ENCODE measurements around the gene PIGK. TPM values are rescaled to one million over a fixed set of nuclear protein-coding genes. Genes with fewer than 3 reads are reported as not detected.

PIGK gene
- total RNA-seq, 1 experiment from 2014 or later: 21.5 TPM

- Histone ChIP-seq H2AFZ (no peak overlapping the region), H3K27ac (no peak overlapping the region), H3K27me3 (ENCODE audit: insufficient read depth, low read depth) (no peaks in the 10 kb centered on the region), H3K4me3 (no peak overlapping the region), H3K9me3 (ENCODE audit: insufficient read depth, low read depth) (peaks cover 3% of the 10 kb centered on the region; the same call in 1 of the 2 replicates), H3K36me3 (ENCODE audit: low read depth) (no peaks in the 10 kb centered on the region), H3F3A (ENCODE audit: insufficient read depth, low read depth) (no peaks in the 10 kb centered on the region), H3K79me2 (ENCODE audit: low read depth) (no peaks in the 10 kb centered on the region), H3K4me2 (no peak overlapping the region), H3K4me1 (replicated peaks; ENCODE audit: insufficient read depth) (no peaks in the 10 kb centered on the region), H3K9me2 (ENCODE audit: insufficient read depth) (no peaks in the 10 kb centered on the region), H4K20me1 (ENCODE audit: insufficient read depth) (no peaks in the 10 kb centered on the region)
- ChIA-PET POLR2A (ENCODE audit: unreplicated experiment) (interaction anchor here (0.6 kb wide), 2 partner anchors 26 to 1121 kb away, joined by 3 read pairs; no protein-coding TSS in a partner anchor), CTCF (no interaction called here)
- intact Hi-C loops (cut with micrococcal nuclease; ENCODE audit: unreplicated experiment): no loop called here
- no TSS peak for BruUV-seq (replicated peaks)
- no peak for TF ChIP-seq EZH2 (IDR thresholded peaks at IDR 0.05; ENCODE audit: low read depth)
- no peak for TF ChIP-seq CTCF (conservative IDR thresholded peaks at IDR 0.05)
- no peak for DNase-seq
These were observed 162.7 kb downstream of the PIGK start for GRCh38 chr1:77056525-77056924.

- no peaks in the 10 kb centered on the region for H3K79me2 ChIP-seq (ENCODE audit: low read depth)
- no peak overlapping the region for H3K27ac ChIP-seq
- no peaks in the 10 kb centered on the region for H3K9me2 ChIP-seq (ENCODE audit: insufficient read depth)
- no peak overlapping the region for H3K4me3 ChIP-seq
- H3K9me3 ChIP-seq (ENCODE audit: insufficient read depth, low read depth): no peaks in the 10 kb centered on the region
- intact Hi-C loops (cut with micrococcal nuclease; ENCODE audit: unreplicated experiment): no loop called here
- H3K36me3 ChIP-seq (ENCODE audit: low read depth): no peaks in the 10 kb centered on the region
- CTCF ChIA-PET: no interaction called here
- DNase-seq: no peak
- no peaks in the 10 kb centered on the region for H3F3A ChIP-seq (ENCODE audit: insufficient read depth, low read depth)
- H3K4me1 ChIP-seq (replicated peaks; ENCODE audit: insufficient read depth): peaks cover 7% of the 10 kb centered on the region; the same call in 1 of the 2 replicates
- H2AFZ ChIP-seq: no peak overlapping the region
- no peaks in the 10 kb centered on the region for H3K27me3 ChIP-seq (ENCODE audit: insufficient read depth, low read depth)
- no peak for TF ChIP-seq CTCF (conservative IDR thresholded peaks at IDR 0.05)
- BruUV-seq (replicated peaks): no TSS peak
- no peak overlapping the region for H3K4me2 ChIP-seq
- H4K20me1 ChIP-seq (ENCODE audit: insufficient read depth): no peaks in the 10 kb centered on the region
- POLR2A ChIA-PET (ENCODE audit: unreplicated experiment): no interaction called here
These were observed 167.8 kb downstream of the PIGK start for GRCh38 chr1:77051425-77051824.

- Histone ChIP-seq H4K20me1 (ENCODE audit: insufficient read depth) (no peaks in the 10 kb centered on the region), H3K4me3 (no peak overlapping the region), H3K9me3 (ENCODE audit: insufficient read depth, low read depth) (no peaks in the 10 kb centered on the region), H3K79me2 (ENCODE audit: low read depth) (no peaks in the 10 kb centered on the region), H3F3A (ENCODE audit: insufficient read depth, low read depth) (no peaks in the 10 kb centered on the region), H3K36me3 (ENCODE audit: low read depth) (no peaks in the 10 kb centered on the region), H3K27ac (0 out of 2 replicates have a peak overlapping the region, but pooled peaks have one; percentile 4), H3K9me2 (ENCODE audit: insufficient read depth) (no peaks in the 10 kb centered on the region), H2AFZ (0 out of 2 replicates have a peak overlapping the region, but pooled peaks have one; percentile 40), H3K27me3 (ENCODE audit: insufficient read depth, low read depth) (no peaks in the 10 kb centered on the region), H3K4me1 (replicated peaks; ENCODE audit: insufficient read depth) (peaks cover 7% of the 10 kb centered on the region; the same call in 1 of the 2 replicates), H3K4me2 (no peak overlapping the region)
- no TSS peak for BruUV-seq (replicated peaks)
- intact Hi-C loops (cut with micrococcal nuclease; ENCODE audit: unreplicated experiment): no loop called here
- DNase-seq: peak in 1 of 2 experiments; percentile 56
- TF ChIP-seq EZH2 (IDR thresholded peaks at IDR 0.05; ENCODE audit: low read depth) (no peak), CTCF (conservative IDR thresholded peaks at IDR 0.05) (no peak)
- ChIA-PET CTCF (no interaction called here), POLR2A (ENCODE audit: unreplicated experiment) (no interaction called here)
These were observed 170.6 kb downstream of the PIGK start for GRCh38 chr1:77048615-77049005.
